ENCODE measurements around the gene ARFGAP1.
"Not testable (repeated sequence)": the region's sequence is repeated elsewhere in the genome, so short reads cannot be mapped to it uniquely, and the experiment has no call there.

The ARFGAP1 gene

DNA sequence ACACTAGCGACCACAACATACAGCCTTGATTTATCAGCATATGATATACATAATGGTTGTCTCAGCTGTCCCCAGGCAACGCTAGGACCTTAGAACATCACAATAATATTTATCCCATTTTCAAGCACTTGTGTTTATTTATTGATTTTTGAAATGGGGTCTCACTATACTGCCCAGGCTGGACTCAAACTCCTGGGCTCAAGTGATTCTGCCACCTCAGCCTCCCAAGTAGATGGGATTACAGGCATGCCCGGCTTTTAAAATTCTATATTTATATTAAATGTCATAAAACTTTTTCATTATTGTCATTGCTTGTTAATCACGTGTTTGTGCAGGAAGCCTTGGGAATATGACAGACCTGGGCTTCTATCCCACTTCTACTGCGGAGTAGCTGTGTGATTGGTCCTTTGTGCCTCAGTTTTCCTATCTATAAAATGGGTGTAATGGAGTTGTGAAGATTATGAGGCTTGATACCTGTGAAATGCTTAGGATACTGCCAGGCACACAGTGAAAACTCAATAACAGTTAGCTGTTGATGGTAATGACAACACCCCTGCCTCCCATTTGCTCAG, 30.6 kb downstream of the ARFGAP1 start:
- H3K4me3 Mint-ChIP-seq = no peak overlapping the region
- no peaks in the 10 kb centered on the region for H3K36me3 Mint-ChIP-seq (ENCODE audit: low read depth)
- H3K27ac Mint-ChIP-seq = no peak overlapping the region
- H3K9me3 Mint-ChIP-seq = peaks cover 9% of the 10 kb centered on the region
- H3K27me3 Mint-ChIP-seq = peaks cover 3% of the 10 kb centered on the region
- no peaks in the 10 kb centered on the region for H3K4me1 Mint-ChIP-seq (ENCODE audit: low read depth)
- intact Hi-C loops (cut with micrococcal nuclease) = no loop called here

DNA sequence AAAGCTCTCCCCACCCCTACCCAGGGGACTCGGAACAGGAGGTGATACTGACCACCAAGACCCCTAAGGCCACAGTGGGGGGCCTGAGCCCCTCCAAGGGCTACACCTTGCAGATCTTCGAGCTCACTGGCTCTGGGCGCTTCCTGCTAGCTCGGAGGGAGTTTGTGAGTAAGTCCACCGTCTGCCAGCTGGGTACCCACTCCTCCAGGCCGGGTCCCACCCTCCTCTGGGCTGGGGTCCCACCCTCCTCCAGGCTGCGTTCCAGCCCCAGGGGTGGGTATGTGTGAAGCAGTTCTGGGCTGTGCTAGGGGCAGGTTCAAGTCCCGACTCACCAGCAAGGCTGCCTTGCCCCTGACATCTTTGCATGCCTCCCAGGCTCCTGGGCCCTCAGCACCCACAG, 32.8 kb downstream of the ARFGAP1 start:
- intact Hi-C loops (cut with micrococcal nuclease) = no loop called here
- Mint-ChIP-seq H3K27me3 (peaks cover 7% of the 10 kb centered on the region), H3K27ac (no peak overlapping the region), H3K9me3 (peaks cover 9% of the 10 kb centered on the region), H3K4me3 (no peak overlapping the region), H3K36me3 (ENCODE audit: low read depth) (no peaks in the 10 kb centered on the region), H3K4me1 (ENCODE audit: low read depth) (no peaks in the 10 kb centered on the region)

DNA sequence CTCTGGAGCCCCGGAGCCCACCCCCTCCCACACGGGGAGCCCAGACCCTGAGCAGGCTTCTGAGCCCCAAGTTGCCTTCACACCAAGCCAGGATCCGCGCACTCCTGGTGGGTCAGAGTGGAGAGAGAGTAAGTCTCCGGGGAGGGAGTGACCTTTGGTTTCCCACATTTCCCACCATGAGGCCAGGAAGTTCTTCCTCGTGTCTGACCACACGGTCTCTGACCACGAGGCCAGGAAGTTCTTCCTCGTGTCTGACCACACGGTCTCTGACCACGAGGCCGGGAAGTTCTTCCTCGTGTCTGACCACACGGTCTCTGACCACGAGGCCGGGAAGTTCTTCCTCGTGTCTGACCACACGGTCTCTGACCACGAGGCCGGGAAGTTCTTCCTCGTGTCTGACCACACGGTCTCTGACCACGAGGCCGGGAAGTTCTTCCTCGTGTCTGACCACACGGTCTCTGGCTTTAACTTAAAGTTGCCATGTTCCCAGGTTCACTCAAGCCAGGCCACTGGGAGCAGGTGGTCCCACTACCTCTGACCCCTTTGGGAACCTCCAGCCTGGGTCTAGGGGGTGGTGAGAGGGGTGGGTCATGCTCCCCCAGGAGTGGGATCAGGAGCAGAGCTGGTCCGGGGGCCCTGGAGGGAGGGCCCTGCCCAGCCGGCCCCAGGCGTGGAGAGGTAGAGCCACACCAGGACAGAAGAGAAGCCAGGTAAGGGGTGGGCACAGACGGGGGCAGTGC, 33.5 kb downstream of the ARFGAP1 start:
- intact Hi-C loops (cut with micrococcal nuclease); H3K9me3 Mint-ChIP-seq; H3K36me3 Mint-ChIP-seq (ENCODE audit: low read depth); H3K27ac Mint-ChIP-seq; H3K4me1 Mint-ChIP-seq (ENCODE audit: low read depth); H3K27me3 Mint-ChIP-seq; H3K4me3 Mint-ChIP-seq: not testable (repeated sequence)

DNA sequence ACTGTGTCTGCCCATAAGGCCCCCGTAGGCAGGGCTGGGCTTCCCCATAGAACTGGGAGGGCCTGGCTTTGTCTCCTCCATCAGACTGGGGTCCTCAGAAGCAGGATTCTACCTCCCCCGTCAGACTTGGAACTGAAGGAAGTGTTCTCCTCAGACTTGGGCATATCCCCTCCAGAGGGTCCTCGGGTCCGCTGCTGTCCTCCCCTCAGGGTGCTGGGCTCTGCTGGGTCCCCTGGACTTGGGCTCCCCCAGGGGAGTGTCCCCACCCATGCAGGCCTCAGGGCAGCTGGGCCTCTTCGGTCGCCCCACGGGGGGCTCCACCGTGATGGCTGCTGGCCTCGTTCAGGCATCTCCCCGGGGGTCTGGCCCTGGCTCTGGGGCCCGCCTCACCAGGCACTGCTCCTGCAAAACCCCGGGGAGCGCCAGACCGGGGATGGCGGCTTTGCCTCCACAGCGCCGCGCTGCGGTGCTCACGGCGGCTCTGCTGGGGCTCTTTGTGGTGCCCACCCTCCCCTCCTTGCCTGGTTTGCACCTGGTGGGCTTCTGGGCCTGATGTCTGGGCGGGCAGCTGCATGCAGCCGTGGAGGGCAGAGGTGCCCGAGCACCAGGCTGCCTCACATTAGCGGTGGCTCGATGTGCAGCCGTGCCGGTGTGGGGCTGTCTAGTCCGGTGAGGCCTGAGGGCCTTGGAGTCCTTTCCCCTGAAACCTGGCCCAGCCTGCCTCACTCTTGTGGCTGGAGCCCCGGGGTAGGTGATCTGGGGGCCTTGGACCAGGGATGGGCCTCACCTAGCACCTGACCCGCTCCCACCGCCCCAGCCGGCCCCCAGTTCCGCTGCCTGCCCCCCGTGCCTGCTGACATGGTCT, 34.3 kb downstream of the ARFGAP1 start:
- H3K36me3 Mint-ChIP-seq (ENCODE audit: low read depth) = no peaks in the 10 kb centered on the region
- no peak overlapping the region for H3K27ac Mint-ChIP-seq
- peaks cover 6% of the 10 kb centered on the region for H3K27me3 Mint-ChIP-seq
- H3K4me3 Mint-ChIP-seq = no peak overlapping the region
- peaks cover 1% of the 10 kb centered on the region for H3K9me3 Mint-ChIP-seq
- intact Hi-C loops (cut with micrococcal nuclease) = no loop called here
- H3K4me1 Mint-ChIP-seq (ENCODE audit: low read depth) = no peaks in the 10 kb centered on the region

DNA sequence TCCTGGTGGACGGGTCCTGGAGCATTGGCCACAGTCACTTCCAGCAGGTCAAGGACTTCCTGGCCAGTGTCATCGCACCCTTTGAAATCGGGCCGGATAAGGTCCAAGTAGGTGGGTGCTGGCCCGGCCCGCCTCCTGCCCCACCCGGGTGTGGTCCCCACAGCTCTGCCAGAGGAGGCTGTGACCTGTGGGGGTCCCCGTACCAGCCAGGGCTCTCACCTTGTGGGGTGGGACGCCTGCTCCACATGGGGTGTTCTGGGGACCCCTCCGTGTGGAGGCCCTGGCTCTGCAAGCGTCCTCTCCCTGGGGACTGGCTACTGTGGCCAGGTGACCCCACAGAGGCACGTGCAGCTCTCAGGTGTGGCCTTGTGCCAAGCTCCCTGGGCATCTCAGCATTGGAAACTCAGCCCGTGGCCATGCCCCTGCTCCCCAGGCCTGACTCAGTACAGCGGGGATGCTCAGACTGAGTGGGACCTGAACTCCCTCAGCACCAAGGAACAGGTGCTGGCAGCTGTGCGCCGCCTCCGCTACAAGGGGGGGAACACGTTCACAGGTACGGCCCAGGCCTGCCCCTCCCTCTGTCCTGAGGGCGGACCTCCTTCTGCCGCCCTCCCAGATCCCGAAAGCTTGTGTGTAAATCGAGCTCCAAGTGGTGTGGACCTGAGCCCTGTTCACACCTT, 35.1 kb downstream of the ARFGAP1 start:
- no peak overlapping the region for H3K27ac Mint-ChIP-seq
- peaks cover 4% of the 10 kb centered on the region for H3K27me3 Mint-ChIP-seq
- H3K4me3 Mint-ChIP-seq = no peak overlapping the region
- intact Hi-C loops (cut with micrococcal nuclease) = no loop called here
- no peaks in the 10 kb centered on the region for H3K4me1 Mint-ChIP-seq (ENCODE audit: low read depth)
- no peaks in the 10 kb centered on the region for H3K36me3 Mint-ChIP-seq (ENCODE audit: low read depth)
- H3K9me3 Mint-ChIP-seq = no peaks in the 10 kb centered on the region

DNA sequence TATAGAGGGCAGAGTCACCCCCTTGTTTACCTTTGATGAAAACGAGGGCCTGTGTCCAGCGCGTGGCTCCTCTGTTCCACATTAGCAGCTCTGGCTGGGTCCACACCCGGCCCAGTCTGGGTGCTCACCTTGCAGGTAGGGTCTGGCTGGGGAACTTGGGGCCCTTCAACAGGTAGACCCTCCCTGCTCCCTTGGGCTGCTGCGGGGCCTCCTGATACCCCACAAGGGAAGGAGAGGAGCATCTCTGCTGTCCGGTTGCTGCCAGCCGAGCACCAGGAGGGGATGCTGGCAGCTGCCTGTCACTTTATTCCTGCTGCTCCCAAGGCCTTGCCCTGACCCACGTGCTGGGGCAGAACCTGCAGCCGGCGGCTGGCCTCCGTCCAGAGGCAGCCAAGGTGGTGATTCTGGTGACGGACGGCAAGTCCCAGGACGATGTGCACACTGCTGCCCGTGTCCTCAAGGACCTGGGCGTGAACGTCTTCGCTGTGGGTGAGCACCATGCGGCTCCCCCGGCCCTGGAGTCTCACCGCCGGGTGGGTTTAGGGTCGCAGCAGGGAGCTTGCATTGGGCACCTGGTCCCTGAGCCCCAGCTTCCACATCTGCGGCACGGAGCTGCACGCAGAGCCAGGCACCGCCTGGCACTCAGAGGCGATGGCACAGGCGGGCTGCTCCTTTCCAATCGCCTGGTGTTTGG, 35.8 kb downstream of the ARFGAP1 start:
- intact Hi-C loops (cut with micrococcal nuclease) = no loop called here
- H3K4me3 Mint-ChIP-seq = no peak overlapping the region
- H3K9me3 Mint-ChIP-seq = no peaks in the 10 kb centered on the region
- H3K4me1 Mint-ChIP-seq (ENCODE audit: low read depth) = no peaks in the 10 kb centered on the region
- no peak overlapping the region for H3K27ac Mint-ChIP-seq
- peaks cover 4% of the 10 kb centered on the region for H3K27me3 Mint-ChIP-seq
- H3K36me3 Mint-ChIP-seq (ENCODE audit: low read depth) = no peaks in the 10 kb centered on the region

DNA sequence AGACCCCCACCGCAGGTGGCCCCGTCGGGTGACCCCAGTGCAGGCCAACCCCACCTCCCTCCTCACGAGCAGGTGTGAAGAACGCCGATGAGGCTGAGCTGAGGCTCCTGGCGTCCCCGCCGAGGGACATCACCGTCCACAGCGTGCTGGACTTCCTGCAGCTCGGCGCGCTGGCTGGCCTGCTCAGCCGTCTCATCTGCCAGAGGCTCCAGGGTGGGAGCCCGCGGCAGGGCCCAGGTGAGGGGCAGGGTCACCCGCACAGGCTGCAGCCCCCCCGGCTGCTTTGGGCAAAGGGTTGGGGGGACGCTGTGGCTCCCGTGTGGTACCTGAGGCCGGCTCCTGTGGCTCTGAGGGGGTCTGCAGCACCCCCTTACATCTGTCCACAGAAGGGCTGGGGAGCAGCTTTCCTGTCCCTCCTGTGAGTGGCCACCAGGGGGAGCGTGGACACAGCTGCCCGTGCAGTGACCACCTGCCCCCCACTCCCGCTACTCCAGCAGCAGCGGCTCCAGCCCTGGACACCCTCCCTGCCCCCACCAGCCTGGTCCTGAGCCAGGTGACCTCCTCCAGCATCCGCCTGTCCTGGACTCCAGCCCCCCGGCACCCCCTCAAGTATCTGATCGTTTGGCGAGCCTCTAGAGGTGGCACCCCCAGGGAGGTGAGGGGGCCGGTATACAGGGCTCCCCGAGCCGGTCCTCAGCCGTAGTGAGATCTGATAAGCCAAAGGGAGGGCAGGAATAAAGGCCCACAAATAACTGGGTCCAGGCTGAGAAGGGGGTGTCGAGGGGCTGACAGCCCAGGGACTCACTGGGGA, 36.9 kb downstream of the ARFGAP1 start:
- Mint-ChIP-seq H3K4me3 (no peak overlapping the region), H3K27ac (no peak overlapping the region), H3K9me3 (no peaks in the 10 kb centered on the region), H3K27me3 (peaks cover 4% of the 10 kb centered on the region), H3K4me1 (ENCODE audit: low read depth) (no peaks in the 10 kb centered on the region), H3K36me3 (ENCODE audit: low read depth) (no peaks in the 10 kb centered on the region)
- intact Hi-C loops (cut with micrococcal nuclease) = loop anchor here (1.0 kb wide), 1 partner anchor 72 kb away; no protein-coding TSS in a partner anchor

DNA sequence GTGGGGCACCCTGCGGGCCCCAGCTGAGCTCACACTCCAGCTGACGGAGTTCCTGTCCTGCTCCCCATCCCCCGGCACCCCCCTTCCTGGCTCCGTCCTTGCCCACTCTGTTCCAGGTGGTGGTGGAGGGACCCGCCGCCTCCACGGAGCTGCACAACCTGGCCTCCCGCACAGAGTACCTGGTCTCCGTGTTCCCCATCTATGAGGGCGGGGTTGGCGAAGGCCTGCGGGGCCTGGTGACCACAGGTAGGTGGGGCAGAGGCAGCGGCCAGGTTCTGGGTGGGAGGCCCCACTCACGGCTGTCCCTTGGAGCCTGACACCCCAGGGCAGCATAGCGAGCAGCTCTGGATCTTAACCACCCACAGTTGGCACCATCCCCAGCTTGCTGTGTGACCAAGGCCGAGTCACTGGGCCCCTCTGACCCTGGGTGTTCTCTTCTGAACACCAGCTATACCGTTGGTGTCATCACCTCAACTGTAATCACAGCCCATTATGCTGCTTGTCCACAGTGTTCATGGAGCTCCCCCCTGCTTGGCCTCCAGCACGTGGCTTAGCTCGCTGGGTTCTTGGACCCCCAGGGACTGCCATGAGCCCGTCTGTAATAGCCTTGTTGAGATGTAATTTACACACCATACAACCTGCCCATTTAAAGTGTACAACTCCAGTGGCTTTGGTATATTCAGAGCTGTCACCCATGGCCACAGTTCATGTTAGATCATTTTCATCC, 37.8 kb downstream of the ARFGAP1 start:
- H3K4me3 Mint-ChIP-seq = no peak overlapping the region
- H3K9me3 Mint-ChIP-seq = no peaks in the 10 kb centered on the region
- H3K27me3 Mint-ChIP-seq = peaks cover 4% of the 10 kb centered on the region
- intact Hi-C loops (cut with micrococcal nuclease) = no loop called here
- no peak overlapping the region for H3K27ac Mint-ChIP-seq
- no peaks in the 10 kb centered on the region for H3K4me1 Mint-ChIP-seq (ENCODE audit: low read depth)
- H3K36me3 Mint-ChIP-seq (ENCODE audit: low read depth) = no peaks in the 10 kb centered on the region

DNA sequence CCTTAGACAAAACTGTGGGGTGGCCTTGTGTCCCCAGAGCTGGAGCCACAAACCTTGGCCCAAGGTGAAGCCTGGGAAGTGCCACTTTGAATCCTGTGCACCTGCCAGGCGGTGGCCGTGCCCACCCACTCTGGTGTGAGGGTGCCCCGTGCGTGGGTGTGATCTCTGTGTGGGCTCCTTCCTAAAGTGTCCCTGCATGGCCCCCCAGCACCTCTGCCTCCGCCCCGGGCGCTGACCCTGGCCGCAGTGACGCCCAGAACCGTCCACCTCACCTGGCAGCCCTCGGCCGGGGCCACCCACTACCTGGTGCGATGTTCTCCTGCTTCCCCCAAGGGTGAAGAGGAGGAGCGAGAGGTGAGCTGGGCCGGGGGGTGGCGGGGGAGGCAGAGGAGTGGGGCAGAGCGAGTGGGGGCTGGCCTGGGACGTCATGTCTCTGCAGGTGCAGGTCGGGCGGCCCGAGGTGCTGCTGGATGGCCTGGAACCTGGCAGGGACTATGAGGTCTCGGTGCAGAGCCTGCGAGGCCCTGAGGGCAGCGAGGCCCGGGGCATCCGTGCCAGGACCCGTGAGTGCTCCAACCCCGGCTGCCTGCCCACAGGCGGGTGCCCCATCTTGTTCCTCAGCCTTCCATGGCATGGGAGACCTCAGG, 38.7 kb downstream of the ARFGAP1 start:
- Mint-ChIP-seq H3K4me3 (no peak overlapping the region), H3K27ac (no peak overlapping the region), H3K9me3 (no peaks in the 10 kb centered on the region), H3K4me1 (ENCODE audit: low read depth) (no peaks in the 10 kb centered on the region), H3K27me3 (peaks cover 4% of the 10 kb centered on the region), H3K36me3 (ENCODE audit: low read depth) (no peaks in the 10 kb centered on the region)
- intact Hi-C loops (cut with micrococcal nuclease) = no loop called here

DNA sequence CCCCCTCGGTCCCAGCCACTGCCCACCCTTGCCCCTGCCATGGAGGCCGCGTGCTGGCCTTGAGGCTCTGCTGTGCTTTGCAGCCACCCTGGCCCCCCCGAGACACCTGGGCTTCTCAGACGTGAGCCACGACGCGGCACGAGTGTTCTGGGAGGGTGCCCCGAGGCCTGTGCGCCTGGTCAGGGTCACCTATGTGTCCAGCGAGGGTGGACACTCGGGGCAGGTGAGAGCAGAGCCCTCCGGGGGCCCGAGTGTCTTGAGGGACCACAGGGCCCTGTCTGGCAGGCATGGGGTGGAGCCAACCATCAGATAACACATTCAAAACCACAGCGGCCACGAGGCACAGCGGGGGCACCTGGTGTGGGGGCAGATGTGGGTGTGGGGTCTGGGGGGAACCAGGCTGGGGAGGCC, 39.2 kb downstream of the ARFGAP1 start:
- no peak overlapping the region for H3K4me3 Mint-ChIP-seq
- H3K4me1 Mint-ChIP-seq (ENCODE audit: low read depth) = no peaks in the 10 kb centered on the region
- H3K36me3 Mint-ChIP-seq (ENCODE audit: low read depth) = no peaks in the 10 kb centered on the region
- H3K27ac Mint-ChIP-seq = no peak overlapping the region
- H3K9me3 Mint-ChIP-seq = no peaks in the 10 kb centered on the region
- peaks cover 4% of the 10 kb centered on the region for H3K27me3 Mint-ChIP-seq
- intact Hi-C loops (cut with micrococcal nuclease) = no loop called here

DNA sequence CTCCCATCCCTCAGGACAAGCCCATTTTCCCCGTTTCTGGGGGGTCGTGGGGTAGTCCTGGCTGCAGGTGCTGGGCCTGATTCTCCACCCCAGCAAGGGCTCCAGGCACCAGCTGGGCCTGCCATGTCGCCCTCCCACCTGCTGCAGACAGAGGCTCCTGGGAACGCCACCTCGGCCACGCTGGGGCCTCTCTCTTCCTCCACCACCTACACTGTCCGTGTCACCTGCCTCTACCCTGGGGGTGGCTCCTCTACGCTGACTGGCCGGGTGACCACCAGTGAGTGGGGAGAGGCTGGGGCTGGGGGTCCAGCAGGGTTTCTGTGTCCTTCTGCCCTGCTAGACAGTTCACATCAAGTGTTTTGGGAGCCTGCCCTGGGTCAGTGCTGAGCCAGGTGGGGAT, 39.7 kb downstream of the ARFGAP1 start:
- H3K36me3 Mint-ChIP-seq (ENCODE audit: low read depth) = no peaks in the 10 kb centered on the region
- H3K27me3 Mint-ChIP-seq = peaks cover 4% of the 10 kb centered on the region
- intact Hi-C loops (cut with micrococcal nuclease) = no loop called here
- H3K27ac Mint-ChIP-seq = no peak overlapping the region
- H3K9me3 Mint-ChIP-seq = no peaks in the 10 kb centered on the region
- no peaks in the 10 kb centered on the region for H3K4me1 Mint-ChIP-seq (ENCODE audit: low read depth)
- H3K4me3 Mint-ChIP-seq = no peak overlapping the region

DNA sequence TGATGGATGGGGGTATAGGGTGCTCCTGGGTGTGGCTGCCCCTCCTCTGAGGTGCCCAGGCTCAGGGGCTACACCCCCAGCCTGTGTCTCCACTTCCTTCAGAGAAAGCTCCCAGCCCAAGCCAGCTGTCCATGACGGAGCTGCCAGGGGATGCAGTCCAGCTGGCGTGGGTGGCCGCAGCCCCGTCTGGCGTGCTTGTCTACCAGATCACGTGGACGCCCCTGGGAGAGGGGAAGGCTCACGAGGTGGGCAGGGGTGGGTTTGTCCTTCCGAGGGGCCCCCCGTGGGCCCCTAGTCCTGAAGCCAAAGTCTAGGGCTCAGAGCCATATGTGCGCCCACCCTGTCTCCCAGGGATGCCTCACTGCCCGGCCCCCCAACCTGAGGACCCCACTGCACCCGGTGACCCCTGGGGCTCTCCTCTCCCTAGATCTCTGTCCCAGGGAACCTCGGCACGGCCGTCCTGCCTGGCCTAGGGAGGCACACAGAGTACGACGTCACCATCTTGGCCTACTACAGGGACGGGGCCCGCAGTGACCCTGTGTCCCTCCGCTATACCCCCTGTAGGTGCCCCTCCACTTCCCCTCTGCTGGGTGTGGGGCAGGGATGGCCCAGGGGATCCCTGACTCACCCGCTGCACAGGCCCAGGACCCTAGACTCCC, 40.2 kb downstream of the ARFGAP1 start:
- H3K27ac Mint-ChIP-seq = no peak overlapping the region
- no peak overlapping the region for H3K4me3 Mint-ChIP-seq
- intact Hi-C loops (cut with micrococcal nuclease) = no loop called here
- H3K4me1 Mint-ChIP-seq (ENCODE audit: low read depth) = no peaks in the 10 kb centered on the region
- H3K27me3 Mint-ChIP-seq = peaks cover 4% of the 10 kb centered on the region
- H3K36me3 Mint-ChIP-seq (ENCODE audit: low read depth) = no peaks in the 10 kb centered on the region
- no peaks in the 10 kb centered on the region for H3K9me3 Mint-ChIP-seq

All from dendritic cell treated with granulocyte-macrophage colony-stimulating factor and Interleukin-4, amounts not matched to agents 40 ng/mL and 50 ng/mL, for 4 days (primary cell).